HepG2 (cell line): ENCODE measurements around the gene TMC8. TPM values are rescaled to one million over a fixed set of nuclear protein-coding genes. Genes with fewer than 3 reads are reported as not detected.
A peak's percentile ranks its signal among the peaks of the same experiment; 100 is the strongest.

Experiments used
- ATF1 ChIP-seq: IDR thresholded peaks from 2 replicates; pipeline ENCODE4 v1.6.1; 2016; ENCODE audit warnings: mild to moderate bottlenecking, control low read depth
- FOXK1 ChIP-seq: sonication (generic); formaldehyde crosslinking; IDR thresholded peaks from 2 replicates; pipeline ENCODE4 v1.4.0; 2020; ENCODE audit warnings: low read depth, missing genetic modification reagents, borderline replicate concordance
- FOXK2 ChIP-seq: fragments of 450-650 bp; IDR thresholded peaks from 2 replicates; pipeline ENCODE4 v1.6.1; 2016
- GZF1 ChIP-seq: sonication (generic); formaldehyde crosslinking; IDR thresholded peaks from 2 replicates; pipeline ENCODE4 v1.5.1; 2020; ENCODE audit warnings: mild to moderate bottlenecking, missing genetic modification reagents
- HNF1B ChIP-seq: sonication (generic); formaldehyde crosslinking; IDR thresholded peaks from 2 replicates; pipeline ENCODE4 v1.5.1; 2020; ENCODE audit warnings: mild to moderate bottlenecking, moderate library complexity, missing genetic modification reagents
- HNF4A ChIP-seq: sonication (generic); formaldehyde crosslinking; IDR thresholded peaks from 2 replicates; pipeline ENCODE4 v1.4.0; 2020; ENCODE audit warnings: missing genetic modification reagents
- IKZF1 ChIP-seq: fragments of 450-650 bp; IDR thresholded peaks from 2 replicates; pipeline ENCODE4 v1.7.1; 2016
- ISX ChIP-seq: sonication (generic); formaldehyde crosslinking; conservative IDR thresholded peaks from 2 replicates; pipeline ENCODE4 v1.5.0; 2020; ENCODE audit warnings: missing genetic modification reagents
- MEF2D ChIP-seq: sonication (generic); formaldehyde crosslinking; IDR thresholded peaks from 2 replicates; pipeline ENCODE4 v1.5.1; 2020; ENCODE audit warnings: mild to moderate bottlenecking, missing genetic modification reagents
- PBX3 ChIP-seq: sonication (generic); formaldehyde crosslinking; IDR thresholded peaks from 2 replicates; pipeline ENCODE4 v1.8.1; 2023; ENCODE audit warnings: missing genetic modification reagents, inconsistent platforms, borderline replicate concordance
- PHF8 ChIP-seq: sonication (generic); formaldehyde crosslinking; IDR thresholded peaks from 2 replicates; pipeline ENCODE4 v1.5.0; 2020; ENCODE audit warnings: missing genetic modification reagents
- POLR2AphosphoS2 ChIP-seq: IDR thresholded peaks from 2 replicates; pipeline ENCODE4 v1.6.1; 2011; ENCODE audit warnings: low read depth, low read length, improper control_type of control experiment
- SNAPC2 ChIP-seq: sonication (generic); formaldehyde crosslinking; IDR thresholded peaks from 2 replicates; pipeline ENCODE4 v1.8.1; 2022; ENCODE audit warnings: mild to moderate bottlenecking, missing genetic modification reagents
- TAF1 ChIP-seq: sonication (generic); formaldehyde crosslinking; IDR thresholded peaks from 2 replicates; pipeline ENCODE4 v1.4.0; 2020; ENCODE audit warnings: missing genetic modification reagents
- TOE1 ChIP-seq: sonication (generic); formaldehyde crosslinking; IDR thresholded peaks from 2 replicates; pipeline ENCODE4 v1.4.0; 2020; ENCODE audit warnings: mild to moderate bottlenecking, missing genetic modification reagents
- ZBTB39 ChIP-seq: sonication (generic); formaldehyde crosslinking; IDR thresholded peaks from 2 replicates; pipeline ENCODE4 v1.5.0; 2020; ENCODE audit warnings: missing genetic modification reagents
- ZNF10 ChIP-seq: sonication (generic); formaldehyde crosslinking; IDR thresholded peaks from 2 replicates; pipeline ENCODE4 v1.4.0; 2020; ENCODE audit warnings: mild to moderate bottlenecking, low read depth, missing genetic modification reagents, borderline replicate concordance
- ZNF225 ChIP-seq: sonication (generic); formaldehyde crosslinking; IDR thresholded peaks from 2 replicates; pipeline ENCODE4 v1.4.0; 2020; ENCODE audit warnings: mild to moderate bottlenecking, missing genetic modification reagents
- ZNF354B ChIP-seq: sonication (generic); formaldehyde crosslinking; IDR thresholded peaks from 2 replicates; pipeline ENCODE4 v1.8.0; 2022; ENCODE audit warnings: mild to moderate bottlenecking, missing genetic modification reagents
- ZNF432 ChIP-seq: sonication (generic); formaldehyde crosslinking; IDR thresholded peaks from 2 replicates; pipeline ENCODE4 v1.5.0; 2020; ENCODE audit warnings: missing genetic modification reagents, mild to moderate bottlenecking, borderline replicate concordance
- ZNF512 ChIP-seq: sonication (generic); formaldehyde crosslinking; IDR thresholded peaks from 2 replicates; pipeline ENCODE4 v1.4.0; 2020; ENCODE audit warnings: mild to moderate bottlenecking, missing genetic modification reagents
- ZNF660 ChIP-seq: sonication (generic); formaldehyde crosslinking; IDR thresholded peaks from 2 replicates; pipeline ENCODE4 v1.5.1; 2020; ENCODE audit warnings: mild to moderate bottlenecking, low read depth, missing genetic modification reagents, borderline replicate concordance
- ZNF720 ChIP-seq: sonication (generic); formaldehyde crosslinking; IDR thresholded peaks from 2 replicates; pipeline ENCODE4 v1.4.0; 2020; ENCODE audit warnings: missing genetic modification reagents
- ZNF740 ChIP-seq: sonication (generic); formaldehyde crosslinking; IDR thresholded peaks from 2 replicates; pipeline ENCODE4 v1.4.0; 2020; ENCODE audit warnings: missing genetic modification reagents
- ZNF776 ChIP-seq: sonication (generic); formaldehyde crosslinking; IDR thresholded peaks from 2 replicates; pipeline ENCODE4 v1.4.0; 2020; ENCODE audit warnings: mild to moderate bottlenecking, missing genetic modification reagents
- ZNF788 ChIP-seq: sonication (generic); formaldehyde crosslinking; IDR thresholded peaks from 2 replicates; pipeline ENCODE4 v1.5.0; 2020; ENCODE audit warnings: mild to moderate bottlenecking, missing genetic modification reagents, borderline replicate concordance
- polyA plus RNA-seq, 8 experiments: library from polyadenylated mRNA; depleted of rRNA in 3 of 8; stranded (reverse) in 7 of 8; unstranded in 1 of 8; fragments of >200 nt; fragmentation: Illumina TruSeq in 4 of 8; extraction: Trizol in 4 of 8; gene quantifications; 2 replicates each; pipeline versions ENCODE4 v1.2.1 to v1.2.3, GENCODE V29; 2011 to 2016; ENCODE audit warnings: low read depth in 4 of 8, missing spikeins in 1 of 8, mixed read lengths in 1 of 8; ENCODE audit not compliant: insufficient read depth in 1 of 8
- total RNA-seq, 5 experiments: library from RNA; depleted of rRNA; stranded (reverse); fragments of >200 nt; fragmentation: Illumina TruSeq; extraction: Trizol; gene quantifications; 2 replicates each; pipeline ENCODE4 v1.2.3, GENCODE V29; 2016; ENCODE audit warnings: low read depth in 1 of 5

TMC8 gene
- total and polyA plus RNA-seq, 2 of the 13 experiments (the other 11 are each of a cell fraction or from before 2014, with no cell fraction given): 0.53 to 7.8 TPM

- no peak for TF ChIP-seq IKZF1
- TF ChIP-seq HNF4A (CRISPR knock-in tag): peak; percentile 61
- TF ChIP-seq SNAPC2 (CRISPR knock-in tag): peak; percentile 67; the same call in 1 of the 2 replicates
- TF ChIP-seq ZNF740 (CRISPR knock-in tag): peak; percentile 89
- TF ChIP-seq ZNF10 (CRISPR knock-in tag): no peak
- no peak for TF ChIP-seq FOXK2
- peak; percentile 77; the same call in 1 of the 2 replicates for TF ChIP-seq ZNF354B (CRISPR knock-in tag)
- TF ChIP-seq ZNF720 (CRISPR knock-in tag): no peak
- TF ChIP-seq ZBTB39 (CRISPR knock-in tag): no peak
- peak; percentile 25; the same call in 1 of the 2 replicates for TF ChIP-seq FOXK1
- TF ChIP-seq MEF2D: 0 out of 2 replicates have a peak, but pooled peaks have one; percentile 31
- TF ChIP-seq ISX (CRISPR knock-in tag): no peak
- TF ChIP-seq ATF1: no peak
- TF ChIP-seq PBX3: no peak
- TF ChIP-seq TOE1 (CRISPR knock-in tag): no peak
- TF ChIP-seq ZNF432 (CRISPR knock-in tag): no peak
- TF ChIP-seq ZNF776 (CRISPR knock-in tag): no peak; the same call in 1 of the 2 replicates
- TF ChIP-seq ZNF225: peak; percentile 46; the same call in 1 of the 2 replicates
- TF ChIP-seq GZF1 (CRISPR knock-in tag): no peak
- peak; percentile 73 for TF ChIP-seq HNF1B (CRISPR knock-in tag)
- no peak for TF ChIP-seq ZNF660 (CRISPR knock-in tag)
- peak; percentile 86 for TF ChIP-seq TAF1 (CRISPR knock-in tag)
- TF ChIP-seq POLR2AphosphoS2: no peak
- TF ChIP-seq ZNF512 (CRISPR knock-in tag): no peak
- peak; percentile 74 for TF ChIP-seq PHF8 (CRISPR knock-in tag)
- no peak for TF ChIP-seq ZNF788 (CRISPR knock-in tag)
Observed at GRCh38 chr17:78127239-78127887, 3.2 kb upstream of the TMC8 start (continued).
